HepG2 (cell line): Measurements from ENCODE around the gene TATDN3. TPM values are rescaled to one million over a fixed set of nuclear protein-coding genes. Genes with fewer than 3 reads are reported as not detected.

Experiments used
- ATF7-NPFF ChIP-seq: sonication (generic); formaldehyde crosslinking; IDR thresholded peaks from 2 replicates; pipeline ENCODE4 v1.8.1; 2023; ENCODE audit warnings: mild to moderate bottlenecking, low read depth, missing genetic modification reagents, moderate library complexity
- ELF1 ChIP-seq: sonication (generic); formaldehyde crosslinking; IDR thresholded peaks from 2 replicates; pipeline ENCODE4 v1.4.0; 2020; ENCODE audit warnings: missing genetic modification reagents
- FUBP1 ChIP-seq: sonication (generic); formaldehyde crosslinking; IDR thresholded peaks from 2 replicates; pipeline ENCODE4 v1.5.1; 2020; ENCODE audit warnings: missing genetic modification reagents, mild to moderate bottlenecking, borderline replicate concordance
- GABPA ChIP-seq, 2 experiments: IDR thresholded peaks; 2 replicates each; pipeline ENCODE4 v1.6.1; 2011 to 2016; ENCODE audit warnings: low read depth in 2 of 2, low read length in 1 of 2, missing biosample characterization in 1 of 2, missing genetic modification characterization in 1 of 2
- HNF1B ChIP-seq: sonication (generic); formaldehyde crosslinking; IDR thresholded peaks from 2 replicates; pipeline ENCODE4 v1.5.1; 2020; ENCODE audit warnings: mild to moderate bottlenecking, moderate library complexity, missing genetic modification reagents
- NFE2L1 ChIP-seq: sonication (generic); formaldehyde crosslinking; IDR thresholded peaks from 2 replicates; pipeline ENCODE4 v1.4.0; 2020; ENCODE audit warnings: missing genetic modification reagents, mild to moderate bottlenecking, borderline replicate concordance
- RBFOX2 ChIP-seq: fragments of 200-400 bp; formaldehyde crosslinking; IDR thresholded peaks from 2 replicates; pipeline ENCODE4 v1.6.1; 2017; ENCODE audit warnings: low read depth, mild to moderate bottlenecking, low read length
- SIX4 ChIP-seq: sonication (generic); formaldehyde crosslinking; IDR thresholded peaks from 2 replicates; pipeline ENCODE4 v1.4.0; 2020; ENCODE audit warnings: missing genetic modification reagents
- ZFP36L2 ChIP-seq: sonication (generic); formaldehyde crosslinking; IDR thresholded peaks from 2 replicates; pipeline ENCODE4 v1.4.0; 2020; ENCODE audit warnings: missing genetic modification reagents
- ZFP91 ChIP-seq: sonication (generic); formaldehyde crosslinking; IDR thresholded peaks from 2 replicates; pipeline ENCODE4 v1.9.0; 2022; ENCODE audit warnings: missing genetic modification reagents, mild to moderate bottlenecking, borderline replicate concordance
- ZNF496 ChIP-seq: sonication (generic); formaldehyde crosslinking; IDR thresholded peaks from 2 replicates; pipeline ENCODE4 v1.8.1; 2023; ENCODE audit warnings: mild to moderate bottlenecking, moderate library complexity, missing genetic modification reagents; ENCODE audit not compliant: insufficient replicate concordance
- ZNF616 ChIP-seq: sonication (generic); formaldehyde crosslinking; IDR thresholded peaks from 2 replicates; pipeline ENCODE4 v1.5.0; 2020; ENCODE audit warnings: low read depth, mild to moderate bottlenecking, missing genetic modification reagents
- polyA plus RNA-seq, 8 experiments: library from polyadenylated mRNA; depleted of rRNA in 3 of 8; stranded (reverse) in 7 of 8; unstranded in 1 of 8; fragments of >200 nt; fragmentation: Illumina TruSeq in 4 of 8; extraction: Trizol in 4 of 8; gene quantifications; 2 replicates each; pipeline versions ENCODE4 v1.2.1 to v1.2.3, GENCODE V29; 2011 to 2016; ENCODE audit warnings: low read depth in 4 of 8, missing spikeins in 1 of 8, mixed read lengths in 1 of 8; ENCODE audit not compliant: insufficient read depth in 1 of 8
- total RNA-seq, 5 experiments: library from RNA; depleted of rRNA; stranded (reverse); fragments of >200 nt; fragmentation: Illumina TruSeq; extraction: Trizol; gene quantifications; 2 replicates each; pipeline ENCODE4 v1.2.3, GENCODE V29; 2016; ENCODE audit warnings: low read depth in 1 of 5
- TF ChIP-seq, protein P1 (sequence below): sonication (generic); formaldehyde crosslinking; IDR thresholded peaks from 2 replicates; pipeline ENCODE4 v1.5.1; 2020; ENCODE audit warnings: missing genetic modification reagents, mild to moderate bottlenecking, borderline replicate concordance
- TF ChIP-seq, protein P2 (sequence below): sonication (generic); formaldehyde crosslinking; conservative IDR thresholded peaks from 2 replicates; pipeline ENCODE4 v1.8.0; 2022; ENCODE audit warnings: missing genetic modification reagents
- TF ChIP-seq, protein P3 (sequence below): sonication (generic); formaldehyde crosslinking; IDR thresholded peaks from 2 replicates; pipeline ENCODE4 v1.5.1; 2020; ENCODE audit warnings: mild to moderate bottlenecking, missing genetic modification reagents, moderate library complexity

The TATDN3 gene
- total and polyA plus RNA-seq, 2 of the 13 experiments (the other 11 are each of a cell fraction or from before 2014, with no cell fraction given), result 7.3 to 8.6 TPM

GRCh38 chr1:212816567-212817278 lies 25.0 kb downstream of the TATDN3 start (continued):
- TF ChIP-seq, protein P1, sequence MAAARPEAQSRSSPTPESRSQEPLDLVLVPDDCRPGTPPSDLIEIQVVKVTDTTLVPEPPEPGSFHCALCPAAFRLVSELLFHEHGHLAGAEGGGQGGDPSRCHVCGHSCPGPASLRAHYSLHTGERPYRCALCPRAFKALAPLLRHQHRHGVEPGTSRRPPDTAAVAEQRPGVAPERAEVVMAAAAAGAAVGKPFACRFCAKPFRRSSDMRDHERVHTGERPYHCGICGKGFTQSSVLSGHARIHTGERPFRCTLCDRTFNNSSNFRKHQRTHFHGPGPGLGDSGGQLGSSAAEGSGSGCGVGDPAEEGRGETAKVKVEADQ (CRISPR knock-in tag), result no peak
- TF ChIP-seq ZFP36L2 (CRISPR knock-in tag) (no peak), FUBP1 (CRISPR knock-in tag) (no peak), NFE2L1 (CRISPR knock-in tag) (no peak), SIX4 (CRISPR knock-in tag) (0 out of 2 replicates have a peak, but pooled peaks have one; percentile 7), ZNF496 (no peak), ZFP91 (no peak), ELF1 (no peak), ZNF616 (CRISPR knock-in tag) (no peak), RBFOX2 (no peak), ATF7-NPFF (no peak), HNF1B (no peak), GABPA (IDR thresholded peaks at IDR 0.05; ENCODE audit: low read depth, low read length) (no peak), GABPA (CRISPR knock-in tag; IDR thresholded peaks at IDR 0.05; ENCODE audit: low read depth) (no peak)
- TF ChIP-seq, protein P2, sequence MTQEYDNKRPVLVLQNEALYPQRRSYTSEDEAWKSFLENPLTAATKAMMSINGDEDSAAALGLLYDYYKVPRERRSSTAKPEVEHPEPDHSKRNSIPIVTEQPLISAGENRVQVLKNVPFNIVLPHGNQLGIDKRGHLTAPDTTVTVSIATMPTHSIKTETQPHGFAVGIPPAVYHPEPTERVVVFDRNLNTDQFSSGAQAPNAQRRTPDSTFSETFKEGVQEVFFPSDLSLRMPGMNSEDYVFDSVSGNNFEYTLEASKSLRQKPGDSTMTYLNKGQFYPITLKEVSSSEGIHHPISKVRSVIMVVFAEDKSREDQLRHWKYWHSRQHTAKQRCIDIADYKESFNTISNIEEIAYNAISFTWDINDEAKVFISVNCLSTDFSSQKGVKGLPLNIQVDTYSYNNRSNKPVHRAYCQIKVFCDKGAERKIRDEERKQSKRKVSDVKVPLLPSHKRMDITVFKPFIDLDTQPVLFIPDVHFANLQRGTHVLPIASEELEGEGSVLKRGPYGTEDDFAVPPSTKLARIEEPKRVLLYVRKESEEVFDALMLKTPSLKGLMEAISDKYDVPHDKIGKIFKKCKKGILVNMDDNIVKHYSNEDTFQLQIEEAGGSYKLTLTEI (CRISPR knock-in tag), result no peak
- TF ChIP-seq, protein P3, sequence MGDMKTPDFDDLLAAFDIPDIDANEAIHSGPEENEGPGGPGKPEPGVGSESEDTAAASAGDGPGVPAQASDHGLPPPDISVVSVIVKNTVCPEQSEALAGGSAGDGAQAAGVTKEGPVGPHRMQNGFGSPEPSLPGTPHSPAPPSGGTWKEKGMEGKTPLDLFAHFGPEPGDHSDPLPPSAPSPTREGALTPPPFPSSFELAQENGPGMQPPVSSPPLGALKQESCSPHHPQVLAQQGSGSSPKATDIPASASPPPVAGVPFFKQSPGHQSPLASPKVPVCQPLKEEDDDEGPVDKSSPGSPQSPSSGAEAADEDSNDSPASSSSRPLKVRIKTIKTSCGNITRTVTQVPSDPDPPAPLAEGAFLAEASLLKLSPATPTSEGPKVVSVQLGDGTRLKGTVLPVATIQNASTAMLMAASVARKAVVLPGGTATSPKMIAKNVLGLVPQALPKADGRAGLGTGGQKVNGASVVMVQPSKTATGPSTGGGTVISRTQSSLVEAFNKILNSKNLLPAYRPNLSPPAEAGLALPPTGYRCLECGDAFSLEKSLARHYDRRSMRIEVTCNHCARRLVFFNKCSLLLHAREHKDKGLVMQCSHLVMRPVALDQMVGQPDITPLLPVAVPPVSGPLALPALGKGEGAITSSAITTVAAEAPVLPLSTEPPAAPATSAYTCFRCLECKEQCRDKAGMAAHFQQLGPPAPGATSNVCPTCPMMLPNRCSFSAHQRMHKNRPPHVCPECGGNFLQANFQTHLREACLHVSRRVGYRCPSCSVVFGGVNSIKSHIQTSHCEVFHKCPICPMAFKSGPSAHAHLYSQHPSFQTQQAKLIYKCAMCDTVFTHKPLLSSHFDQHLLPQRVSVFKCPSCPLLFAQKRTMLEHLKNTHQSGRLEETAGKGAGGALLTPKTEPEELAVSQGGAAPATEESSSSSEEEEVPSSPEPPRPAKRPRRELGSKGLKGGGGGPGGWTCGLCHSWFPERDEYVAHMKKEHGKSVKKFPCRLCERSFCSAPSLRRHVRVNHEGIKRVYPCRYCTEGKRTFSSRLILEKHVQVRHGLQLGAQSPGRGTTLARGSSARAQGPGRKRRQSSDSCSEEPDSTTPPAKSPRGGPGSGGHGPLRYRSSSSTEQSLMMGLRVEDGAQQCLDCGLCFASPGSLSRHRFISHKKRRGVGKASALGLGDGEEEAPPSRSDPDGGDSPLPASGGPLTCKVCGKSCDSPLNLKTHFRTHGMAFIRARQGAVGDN (CRISPR knock-in tag), result no peak
